IgD-negative memory B cell (primary cell): ENCODE results near the gene LGALS4. TPM values are rescaled to one million over a fixed set of nuclear protein-coding genes. Genes with fewer than 3 reads are reported as not detected.
"Not testable (repeated sequence)": the region's sequence is repeated elsewhere in the genome, so short reads cannot be mapped to it uniquely, and the experiment has no call there.

Experiments
- H3K27ac Mint-ChIP-seq, 3 donors: one replicate each; pipeline ENCODE4 v1.8.0; 2020 to 2022; ENCODE audit warnings: mild to moderate bottlenecking in 3 of 3, mixed read lengths in 3 of 3, moderate library complexity in 1 of 3
- H3K27me3 Mint-ChIP-seq: one replicate; pipeline ENCODE4 v1.8.0; 2021; ENCODE audit warnings: mixed read lengths
- H3K36me3 Mint-ChIP-seq: one replicate; pipeline ENCODE4 v1.8.0; 2020; ENCODE audit warnings: mild to moderate bottlenecking, mixed read lengths
- H3K4me1 Mint-ChIP-seq, 3 donors: one replicate each; pipeline ENCODE4 v1.8.0; 2020 to 2022; ENCODE audit warnings: mixed read lengths in 3 of 3, mild to moderate bottlenecking in 1 of 3
- H3K4me3 Mint-ChIP-seq, 4 donors: one replicate each; pipeline ENCODE4 v1.8.0; 2020 to 2022; ENCODE audit warnings: mild to moderate bottlenecking in 4 of 4, mixed read lengths in 4 of 4, moderate library complexity in 3 of 4
- H3K9me3 Mint-ChIP-seq, 3 donors: one replicate each; pipeline ENCODE4 v1.8.0; 2020 to 2021; ENCODE audit warnings: mixed read lengths in 3 of 3, mild to moderate bottlenecking in 1 of 3
- polyA plus RNA-seq: library from polyadenylated mRNA; unstranded; fragments of 300-500 nt; fragmentation: Illumina TruSeq; gene quantifications from one replicate; pipeline ENCODE4 v1.2.3, GENCODE V29; 2021

Gene LGALS4
- polyA plus RNA-seq, 1 donor from 2014 or later: not detected

DNA sequence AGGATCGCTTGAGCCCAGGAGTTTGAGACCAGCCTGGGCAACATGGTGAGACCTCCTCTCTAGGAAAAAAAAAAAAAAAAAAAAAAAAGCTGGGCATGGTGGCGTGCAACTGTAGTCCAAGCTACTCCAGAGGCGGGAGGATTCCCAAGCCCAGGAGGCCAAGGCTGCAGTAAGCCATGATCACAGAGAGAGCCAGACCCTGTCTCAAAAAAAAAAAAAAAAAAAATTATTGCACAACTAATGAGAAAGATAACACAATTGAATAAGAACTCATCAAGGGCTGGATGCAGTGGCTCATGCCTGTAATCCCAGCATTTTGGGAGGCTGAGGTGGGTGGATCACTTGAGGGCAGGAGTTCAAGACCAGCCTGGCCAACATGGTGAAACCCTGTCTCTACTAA lies 26.7 kb downstream of the LGALS4 start:
- H3K36me3 Mint-ChIP-seq, H3K27me3 Mint-ChIP-seq, H3K4me1 Mint-ChIP-seq, H3K4me3 Mint-ChIP-seq, H3K9me3 Mint-ChIP-seq, H3K27ac Mint-ChIP-seq: not testable (repeated sequence)

DNA sequence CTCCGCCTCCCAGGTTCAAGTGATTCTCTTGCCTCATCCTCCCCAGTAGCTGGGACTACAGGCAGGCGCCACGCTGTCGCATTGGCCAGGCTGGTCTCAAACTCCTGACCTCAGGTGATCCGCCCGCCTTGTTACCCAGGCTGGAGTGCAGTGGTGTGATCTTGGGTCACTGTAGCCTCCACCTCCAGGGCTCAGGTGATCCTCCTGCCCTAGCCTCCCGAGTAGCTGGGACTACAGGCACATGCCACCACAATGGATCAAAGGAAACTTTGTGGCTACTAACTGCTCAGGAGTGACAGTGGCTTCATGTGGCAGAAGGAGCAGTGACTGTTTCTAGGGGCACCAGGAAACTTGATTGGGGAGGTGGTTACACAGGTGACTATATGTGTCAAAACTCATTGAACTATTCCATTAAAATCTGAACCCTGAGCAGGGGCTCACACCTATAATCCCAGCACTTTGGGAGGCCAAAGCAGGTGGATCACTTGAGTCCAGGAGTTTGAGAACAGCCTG lies 27.5 kb downstream of the LGALS4 start:
- H3K27ac Mint-ChIP-seq: no peak overlapping the region
- no peaks in the 10 kb centered on the region for H3K9me3 Mint-ChIP-seq
- no peaks in the 10 kb centered on the region for H3K36me3 Mint-ChIP-seq
- H3K27me3 Mint-ChIP-seq: peaks cover 2% of the 10 kb centered on the region
- no peaks in the 10 kb centered on the region for H3K4me1 Mint-ChIP-seq
- H3K4me3 Mint-ChIP-seq: no peak overlapping the region

DNA sequence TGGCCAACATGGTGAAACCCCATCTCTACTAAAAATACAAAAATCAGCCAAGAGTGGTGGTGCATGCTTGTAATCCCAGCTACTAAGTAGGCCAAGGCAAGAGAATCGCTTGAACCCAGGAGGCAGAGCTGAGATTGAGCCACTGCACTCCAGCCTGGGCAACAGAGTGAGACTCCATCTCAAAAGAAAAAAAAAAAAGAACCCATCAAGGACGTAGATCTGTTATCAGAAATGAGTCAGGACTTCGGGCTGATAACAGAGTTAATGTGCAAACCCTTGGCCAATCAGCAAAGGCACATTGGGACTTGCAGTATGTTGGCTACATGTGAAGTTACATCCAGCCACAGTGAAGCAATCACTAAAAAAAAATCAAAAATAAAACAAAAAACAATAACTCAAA lies 28.5 kb downstream of the LGALS4 start:
- Mint-ChIP-seq H3K36me3 (no peaks in the 10 kb centered on the region), H3K9me3 (no peaks in the 10 kb centered on the region), H3K27me3 (peaks cover 2% of the 10 kb centered on the region), H3K4me1 (no peaks in the 10 kb centered on the region), H3K4me3 (no peak overlapping the region), H3K27ac (no peak overlapping the region)

DNA sequence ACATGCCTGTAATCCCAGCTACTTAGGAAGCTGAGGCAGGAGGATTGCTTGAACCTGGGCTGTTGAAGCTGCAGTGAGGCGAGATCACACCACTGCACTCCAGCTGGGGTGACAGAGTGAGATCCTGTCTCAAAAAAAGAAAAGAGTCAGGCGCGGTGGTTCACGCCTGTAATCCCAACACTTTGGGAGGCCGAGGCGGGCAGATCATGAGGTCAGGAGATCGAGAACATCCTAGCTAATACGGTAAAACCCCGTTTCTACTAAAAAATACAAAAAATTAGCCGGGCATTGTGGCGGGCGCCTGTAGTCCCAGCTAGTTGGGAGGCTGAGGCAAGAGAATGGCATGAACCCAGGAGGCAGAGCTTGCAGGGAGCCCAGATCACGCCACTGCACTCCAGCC lies 30.5 kb downstream of the LGALS4 start:
- H3K27me3 Mint-ChIP-seq, H3K4me1 Mint-ChIP-seq, H3K4me3 Mint-ChIP-seq, H3K36me3 Mint-ChIP-seq, H3K27ac Mint-ChIP-seq, H3K9me3 Mint-ChIP-seq: not testable (repeated sequence)

DNA sequence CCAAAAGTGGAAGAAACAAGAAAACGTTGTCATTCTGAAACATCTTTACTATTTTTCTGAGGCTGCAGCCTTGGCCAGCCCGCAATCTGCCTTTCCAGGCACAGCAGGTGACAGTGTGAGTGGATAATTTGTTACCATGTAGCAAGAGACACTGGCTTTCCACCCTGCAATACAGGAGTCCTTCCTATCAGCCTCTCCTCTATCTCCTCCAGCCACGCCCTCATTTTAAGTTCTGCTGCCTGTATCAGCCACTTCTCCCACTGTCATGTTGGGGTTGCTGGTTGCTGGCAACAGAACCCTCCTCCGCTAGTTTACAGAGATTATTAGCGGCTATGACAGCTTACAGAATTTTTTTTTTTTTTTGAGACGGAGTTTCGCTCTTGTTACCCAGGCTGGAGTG lies 31.7 kb downstream of the LGALS4 start:
- no peak overlapping the region for H3K4me3 Mint-ChIP-seq
- no peak overlapping the region for H3K27ac Mint-ChIP-seq
- no peaks in the 10 kb centered on the region for H3K4me1 Mint-ChIP-seq
- H3K9me3 Mint-ChIP-seq: no peaks in the 10 kb centered on the region
- H3K36me3 Mint-ChIP-seq: no peaks in the 10 kb centered on the region
- H3K27me3 Mint-ChIP-seq: peaks cover 2% of the 10 kb centered on the region

DNA sequence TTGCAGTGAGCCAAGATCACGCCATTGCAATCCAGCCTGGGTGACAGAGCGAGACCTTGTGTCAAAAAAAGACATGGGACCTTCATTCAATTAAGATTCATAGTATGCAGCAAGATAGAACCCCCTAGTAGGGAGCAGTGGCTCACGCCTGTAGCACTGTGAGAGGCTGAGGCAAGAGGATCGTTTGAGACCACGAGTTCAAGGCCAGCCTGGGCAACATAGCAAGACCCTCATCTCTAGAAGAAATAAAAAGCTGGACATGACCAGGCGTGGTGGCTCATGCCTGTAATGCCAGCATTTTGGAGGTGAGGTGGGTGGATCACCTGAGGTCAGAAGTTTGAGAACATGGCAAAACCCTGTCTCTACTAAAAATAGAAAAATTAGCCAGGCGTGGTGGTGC lies 32.3 kb downstream of the LGALS4 start:
- Mint-ChIP-seq H3K4me1 (no peaks in the 10 kb centered on the region), H3K4me3 (no peak overlapping the region), H3K9me3 (no peaks in the 10 kb centered on the region), H3K27ac (no peak overlapping the region), H3K36me3 (no peaks in the 10 kb centered on the region), H3K27me3 (peaks cover 2% of the 10 kb centered on the region)

DNA sequence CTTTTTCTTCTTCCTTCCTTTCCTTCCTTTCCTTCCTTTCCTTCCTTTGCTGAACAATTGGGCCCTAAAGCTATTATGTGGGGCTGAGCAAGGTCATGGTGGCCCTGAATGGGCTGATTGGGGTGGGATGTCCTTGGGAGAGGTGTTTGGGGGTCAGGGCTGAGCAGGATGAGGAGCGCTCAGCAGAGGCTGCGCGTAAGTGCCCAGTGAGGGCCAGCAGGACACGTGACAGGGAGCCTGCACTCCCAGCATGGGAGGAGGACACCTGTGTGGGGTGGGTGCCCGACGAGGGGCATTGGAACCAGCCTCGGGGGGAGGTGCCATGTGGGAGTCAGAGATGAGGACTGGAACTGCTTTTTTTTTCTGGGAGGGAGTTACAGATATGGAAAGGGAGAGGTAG lies 34.0 kb downstream of the LGALS4 start:
- H3K27me3 Mint-ChIP-seq: peaks cover 2% of the 10 kb centered on the region
- H3K4me1 Mint-ChIP-seq: no peaks in the 10 kb centered on the region
- H3K9me3 Mint-ChIP-seq: no peaks in the 10 kb centered on the region
- no peaks in the 10 kb centered on the region for H3K36me3 Mint-ChIP-seq
- H3K4me3 Mint-ChIP-seq: no peak overlapping the region
- no peak overlapping the region for H3K27ac Mint-ChIP-seq

DNA sequence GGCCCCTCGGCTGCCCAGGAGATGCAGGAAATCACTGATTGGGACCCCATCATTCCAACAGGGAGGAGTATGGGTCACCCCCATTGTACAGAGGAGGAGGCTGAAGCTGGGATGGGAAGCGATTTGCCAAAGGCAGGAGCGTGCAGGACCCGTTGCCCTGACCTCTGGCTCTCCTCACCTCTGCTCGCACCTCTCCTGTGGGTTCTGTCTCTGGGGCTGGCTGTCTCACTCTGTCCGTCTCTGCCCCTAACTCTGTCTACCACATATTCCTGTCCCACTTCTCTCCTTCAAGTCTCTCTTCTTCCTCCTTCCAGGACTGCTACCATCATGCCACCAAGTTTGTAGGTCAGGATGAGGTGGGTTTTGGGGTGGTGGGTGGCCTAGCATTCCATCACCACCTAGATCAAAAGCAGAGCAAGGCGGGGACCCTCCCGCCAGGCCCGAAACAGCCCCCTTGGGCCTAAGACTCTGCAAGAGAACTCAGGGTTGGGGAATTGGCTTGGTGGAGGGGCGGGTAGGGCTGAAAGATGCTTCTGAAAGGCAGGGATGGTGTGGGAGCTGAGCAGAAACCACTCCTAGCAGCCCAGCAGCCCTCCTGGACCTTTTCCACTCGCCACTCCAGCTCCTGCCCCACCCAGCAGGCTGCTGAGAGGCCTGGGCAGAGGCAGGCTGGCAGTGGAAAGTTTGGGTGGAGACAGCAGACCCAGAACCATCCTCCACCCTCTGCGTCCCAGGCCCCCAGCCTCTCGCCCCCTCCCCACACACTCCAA lies 38.4 kb downstream of the LGALS4 start:
- Mint-ChIP-seq H3K36me3 (no peaks in the 10 kb centered on the region), H3K27ac (no peak overlapping the region), H3K27me3 (no peaks in the 10 kb centered on the region), H3K4me3 (peak overlapping the region in 1 of 4 donors; percentile 20), H3K4me1 (peaks cover 2 to 4% (median 3%) of the 10 kb centered on the region in 3 donors), H3K9me3 (no peaks in the 10 kb centered on the region)

DNA sequence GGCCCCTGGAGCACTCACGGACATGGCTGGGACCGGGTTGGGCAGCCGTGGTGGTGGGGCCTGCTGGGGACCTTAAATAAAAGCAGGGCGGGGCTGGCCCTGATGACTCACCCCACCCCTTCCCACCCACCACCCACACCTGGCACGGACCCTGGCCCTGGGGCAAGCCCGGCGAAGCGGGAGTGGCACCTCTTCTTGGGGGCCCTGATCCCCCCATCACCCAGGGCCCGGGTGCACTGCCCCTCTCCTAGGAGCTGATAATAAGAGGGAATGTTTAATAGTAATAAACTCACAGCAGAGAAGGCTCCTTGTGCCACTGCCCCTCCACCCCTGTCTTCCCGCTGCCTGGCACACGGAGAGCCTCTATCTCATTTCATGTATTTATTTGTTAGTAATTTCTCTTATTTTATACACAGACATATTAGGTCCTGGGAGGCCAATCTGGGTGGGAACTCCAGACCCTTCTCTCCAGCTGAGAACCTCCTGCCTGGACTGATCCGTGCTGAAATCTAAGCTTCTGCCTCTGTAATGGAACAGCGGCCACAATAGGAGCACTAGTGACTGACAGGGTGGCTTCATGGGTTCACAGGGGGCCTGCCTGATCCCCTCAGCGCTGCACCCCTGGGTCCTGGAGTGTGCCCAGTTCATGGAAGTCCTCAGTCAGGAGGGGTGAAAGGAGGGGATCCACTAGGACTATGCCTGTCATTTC lies 39.1 kb downstream of the LGALS4 start, which contains the start of gene LGALS7:
TSS of gene LGALS7 (minus strand) at position 49 of the 709 bp plus-strand sequence. CDS start at position 24, 25 bp downstream.
- Mint-ChIP-seq H3K27me3 (no peaks in the 10 kb centered on the region), H3K4me1 (peaks cover 6 to 8% (median 7%) of the 10 kb centered on the region in 3 donors), H3K27ac (no peak within 1 kb of the TSS), H3K4me3 (peak within 1 kb of the TSS in 1 of 4 donors; percentile 20), H3K36me3 (no peaks in the 10 kb centered on the region), H3K9me3 (no peaks in the 10 kb centered on the region)

DNA sequence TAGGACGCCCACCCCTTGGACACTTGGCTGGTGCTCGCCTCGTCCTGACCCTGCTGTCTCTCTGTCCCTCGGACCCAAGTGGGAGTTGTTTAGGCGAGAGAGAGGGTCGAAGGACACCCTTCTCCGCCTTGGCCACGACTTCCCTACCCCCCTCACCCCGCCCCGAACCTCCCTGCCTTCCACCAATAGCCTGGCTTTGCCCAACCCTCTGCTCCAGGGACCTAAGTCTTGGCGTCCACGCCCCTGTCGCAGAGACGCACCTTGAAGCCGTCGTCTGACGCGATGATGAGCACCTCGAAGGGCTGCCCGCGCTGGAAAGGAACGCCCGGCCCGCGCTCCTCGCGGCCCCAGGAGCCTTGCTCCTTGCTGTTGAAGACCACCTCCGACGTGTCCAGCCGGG lies 41.2 kb downstream of the LGALS4 start:
- H3K36me3 Mint-ChIP-seq, H3K9me3 Mint-ChIP-seq, H3K27ac Mint-ChIP-seq, H3K4me3 Mint-ChIP-seq, H3K4me1 Mint-ChIP-seq, H3K27me3 Mint-ChIP-seq: not testable (repeated sequence)

DNA sequence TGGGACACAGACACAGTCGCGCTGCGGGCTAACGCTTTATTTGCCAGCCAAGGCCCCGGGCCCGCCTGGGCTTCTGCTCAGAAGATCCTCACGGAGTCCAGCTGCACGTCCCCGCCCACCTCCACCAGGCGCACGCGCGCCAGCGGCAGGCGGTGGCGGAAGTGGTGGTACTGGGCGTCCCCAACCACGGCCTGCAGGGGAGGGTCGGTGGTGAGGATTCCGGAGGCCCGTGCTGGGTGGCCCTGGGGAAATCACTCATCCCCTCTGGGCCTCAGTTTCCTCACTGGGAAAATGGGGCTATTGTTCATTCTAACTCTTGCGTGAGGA lies 41.8 kb downstream of the LGALS4 start:
- H3K4me3 Mint-ChIP-seq, H3K4me1 Mint-ChIP-seq, H3K27me3 Mint-ChIP-seq, H3K9me3 Mint-ChIP-seq, H3K36me3 Mint-ChIP-seq, H3K27ac Mint-ChIP-seq: not testable (repeated sequence)

DNA sequence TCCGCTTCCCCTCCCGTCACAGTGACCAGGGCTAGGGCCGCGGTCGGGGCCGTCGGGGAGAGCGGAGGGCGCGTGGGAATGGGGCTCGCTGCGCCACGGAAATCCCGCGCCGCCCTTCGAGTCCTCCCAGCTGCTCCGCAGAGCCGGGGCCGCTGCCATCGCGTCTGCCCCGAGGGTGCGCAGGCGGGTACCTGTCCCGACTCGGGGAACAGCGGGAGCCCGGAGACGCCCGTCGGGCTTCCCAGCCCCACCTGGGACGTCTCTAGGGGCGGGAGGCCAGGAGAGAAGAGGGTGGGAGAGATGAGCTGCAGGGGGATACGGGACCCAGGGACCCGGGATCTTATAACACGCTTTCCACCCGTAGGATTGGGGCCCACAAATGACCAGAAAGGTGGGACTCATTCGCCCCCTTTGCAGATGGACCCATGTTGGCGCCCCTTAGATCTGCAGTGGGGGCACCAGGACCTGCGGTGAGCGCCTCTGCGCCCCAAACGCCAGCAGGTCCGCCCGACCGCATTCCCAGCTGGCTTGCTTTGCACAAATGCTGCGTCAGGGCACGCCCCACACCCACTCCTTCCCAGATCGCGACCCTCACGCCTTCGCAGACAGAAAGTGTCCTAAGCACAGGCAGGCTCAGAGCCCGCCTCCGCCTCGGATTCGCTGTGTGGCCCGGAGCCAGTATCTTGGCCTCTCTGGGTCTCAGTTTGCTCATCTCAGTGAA lies 42.4 kb downstream of the LGALS4 start:
- H3K4me1 Mint-ChIP-seq, H3K9me3 Mint-ChIP-seq, H3K27me3 Mint-ChIP-seq, H3K27ac Mint-ChIP-seq, H3K36me3 Mint-ChIP-seq: not testable (repeated sequence)
- H3K4me3 Mint-ChIP-seq: peak overlapping the region in 2 of 4 donors; percentile 72 to 80

DNA sequence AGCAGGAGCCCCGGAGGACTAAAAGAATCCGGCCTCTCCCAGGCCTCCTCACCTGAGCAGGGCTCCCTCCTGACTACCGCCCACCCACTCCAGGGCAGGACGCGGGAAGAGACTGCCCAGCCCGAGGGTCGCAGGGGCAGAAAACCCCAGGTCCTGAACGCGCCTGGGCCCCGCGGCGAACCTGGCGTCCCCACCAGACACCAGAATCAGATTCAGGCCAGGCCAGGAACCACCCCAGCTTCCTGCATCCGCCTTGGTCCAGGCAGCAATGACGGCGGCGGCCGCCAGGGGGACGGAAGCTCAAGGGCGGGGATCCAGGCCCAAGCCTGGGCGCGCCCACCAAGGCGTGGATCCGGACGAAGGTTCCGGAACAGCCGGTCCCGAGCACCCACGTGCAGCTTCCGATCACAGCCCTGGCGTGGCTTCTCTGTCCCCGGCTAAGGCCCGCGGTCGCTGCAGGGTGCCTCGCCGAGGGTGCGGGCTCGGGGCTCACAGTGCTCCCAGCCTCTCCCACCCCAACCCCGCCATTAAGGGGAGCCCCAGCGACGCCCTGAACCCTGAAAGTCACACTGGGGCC lies 43.0 kb downstream of the LGALS4 start:
- H3K27ac Mint-ChIP-seq: peak overlapping the region; percentile 73 to 83 (median 80)
- H3K4me1 Mint-ChIP-seq: peaks cover 6 to 8% (median 7%) of the 10 kb centered on the region in 3 donors
- peak overlapping the region; percentile 72 to 82 (median 78) for H3K4me3 Mint-ChIP-seq
- no peaks in the 10 kb centered on the region for H3K36me3 Mint-ChIP-seq
- no peaks in the 10 kb centered on the region for H3K27me3 Mint-ChIP-seq
- no peaks in the 10 kb centered on the region for H3K9me3 Mint-ChIP-seq

DNA sequence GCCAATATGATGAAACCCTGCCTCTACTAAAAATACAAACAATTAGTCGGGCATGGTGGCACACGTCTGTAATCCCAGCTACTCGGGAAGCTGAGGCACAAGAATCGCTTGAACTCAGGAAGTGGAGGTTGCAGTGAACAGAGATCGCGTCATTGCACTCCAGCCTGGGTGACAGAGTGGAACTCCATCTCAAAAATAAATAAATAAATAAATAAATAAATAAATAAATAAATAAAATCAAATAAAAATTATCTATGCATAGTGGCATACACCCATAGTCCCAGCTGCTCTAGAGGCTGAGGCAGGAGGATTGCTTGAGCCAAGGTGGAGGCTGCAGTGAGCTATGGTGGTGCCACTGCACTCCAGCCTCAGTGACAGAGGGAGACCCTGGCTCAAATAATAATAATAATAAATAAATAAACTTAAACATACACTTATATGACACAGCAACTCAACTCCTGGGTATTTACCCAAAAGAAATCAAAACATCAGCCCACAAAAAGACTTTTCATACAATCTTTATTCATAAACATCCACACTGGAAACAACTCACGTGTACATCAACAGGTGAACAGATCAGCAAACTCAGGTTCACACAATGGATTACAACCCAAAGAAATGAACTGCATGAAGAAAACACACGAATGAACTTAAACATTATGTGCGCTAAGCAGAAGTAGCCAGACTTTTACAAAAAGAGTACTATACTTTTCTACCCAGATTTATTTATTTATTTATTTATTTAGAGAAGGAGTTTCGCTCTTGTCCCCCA lies 46.3 kb downstream of the LGALS4 start:
- Mint-ChIP-seq H3K36me3 (no peaks in the 10 kb centered on the region), H3K9me3 (no peaks in the 10 kb centered on the region), H3K27me3 (peaks cover 1% of the 10 kb centered on the region), H3K4me1 (peaks cover 11 to 12% (median 12%) of the 10 kb centered on the region in 3 donors), H3K4me3 (peak overlapping the region in 1 of 4 donors; percentile 60), H3K27ac (no peak overlapping the region)
